SHP77 treated with DMSO at 0.1 percent for 48 hours (cell line): ENCODE measurements around the gene PLXNB2.
"Not testable (repeated sequence)": the region's sequence is repeated elsewhere in the genome, so short reads cannot be mapped to it uniquely, and the experiment has no call there.

ENCODE experiments used
- DNase-seq: peaks from one replicate; lab custom pipeline; 2025; lab: John Stamatoyannopoulos, UW

PLXNB2 gene

GRCh38 chr22:50306753-50307749, at the start of gene PLXNB2:
Gene PLXNB2, minus strand, starts transcription at chr22:50307646. Its CDS starts 17,062 bp downstream, at chr22:50290584.
- DNase-seq = peak; percentile 59

- DNase-seq = no peak
Measured at GRCh38 chr22:50357222-50357621, 49.8 kb upstream of the PLXNB2 start.

- no peak for DNase-seq
Measured at GRCh38 chr22:50356186-50356585, 48.7 kb upstream of the PLXNB2 start.

GRCh38 chr22:50348058-50348457, 40.6 kb upstream of the PLXNB2 start:
- DNase-seq = no peak

- no peak for DNase-seq
Measured at GRCh38 chr22:50347157-50347556, 39.7 kb upstream of the PLXNB2 start.

- no peak for DNase-seq
Measured at GRCh38 chr22:50346470-50346869, 39.0 kb upstream of the PLXNB2 start.

GRCh38 chr22:50343541-50343935, 36.1 kb upstream of the PLXNB2 start:
- DNase-seq = no peak

- DNase-seq = no peak
Measured at GRCh38 chr22:50342651-50343540, 35.5 kb upstream of the PLXNB2 start, which contains the start of gene PPP6R2. Gene PPP6R2, plus strand, starts transcription at chr22:50343327. Its CDS starts 50,582 bp downstream, at chr22:50393909.

- peak; percentile 91 for DNase-seq
Measured at GRCh38 chr22:50341977-50342650, 34.7 kb upstream of the PLXNB2 start.

GRCh38 chr22:50339945-50340879, 32.8 kb upstream of the PLXNB2 start:
- no peak for DNase-seq

- DNase-seq = no peak
Measured at GRCh38 chr22:50338860-50339462, 31.5 kb upstream of the PLXNB2 start.

- no peak for DNase-seq
Measured at GRCh38 chr22:50338042-50338573, 30.7 kb upstream of the PLXNB2 start.

- DNase-seq = no peak
Measured at GRCh38 chr22:50337262-50338041, 30.0 kb upstream of the PLXNB2 start.

GRCh38 chr22:50334433-50334832, 27.0 kb upstream of the PLXNB2 start:
- not testable (repeated sequence) for DNase-seq

- no peak for DNase-seq
Measured at GRCh38 chr22:50329236-50329635, 21.8 kb upstream of the PLXNB2 start.

GRCh38 chr22:50327711-50328019, 20.2 kb upstream of the PLXNB2 start:
- DNase-seq = no peak

GRCh38 chr22:50326956-50327710, 19.7 kb upstream of the PLXNB2 start, which contains the start of gene DENND6B:
Gene DENND6B, minus strand, starts transcription at chr22:50327012. Its CDS starts 24 bp downstream, at chr22:50326988.
- peak; percentile 62 for DNase-seq

GRCh38 chr22:50326225-50326955, 18.9 kb upstream of the PLXNB2 start:
- DNase-seq = no peak
